ENCODE measurements around the gene ADAMTSL3.
A peak's percentile ranks its signal among the peaks of the same experiment; 100 is the strongest.

ADAMTSL3 gene

GRCh38 chr15:83984601-83985000 lies 330.7 kb downstream of the ADAMTSL3 start:
- POLR2A ChIA-PET = no interaction called here
- TF ChIP-seq SUZ12 (IDR thresholded peaks at IDR 0.05) (no peak), NFRKB (IDR thresholded peaks at IDR 0.05) (no peak), ARNT (IDR thresholded peaks at IDR 0.05) (no peak), ZNF384 (IDR thresholded peaks at IDR 0.05) (no peak), HDGF (IDR thresholded peaks at IDR 0.05; ENCODE audit: borderline replicate concordance) (no peak), SP1 (IDR thresholded peaks at IDR 0.05) (no peak), TARDBP (IDR thresholded peaks at IDR 0.05) (no peak), ELF4 (IDR thresholded peaks at IDR 0.05) (no peak), FOXA1 (IDR thresholded peaks at IDR 0.05) (no peak), FOXM1 (IDR thresholded peaks at IDR 0.05; ENCODE audit: borderline replicate concordance) (no peak)
- no peak for DNase-seq (ENCODE audit: extremely low spot score)
- CTCF ChIA-PET = interaction anchor here (0.7 kb wide), 1 partner anchor 21 kb away, joined by 3 read pairs; no protein-coding TSS in a partner anchor

- POLR2A ChIA-PET = no interaction called here
- DNase-seq (ENCODE audit: extremely low spot score) = no peak
- TF ChIP-seq LEF1 (IDR thresholded peaks at IDR 0.05; ENCODE audit: borderline replicate concordance) (no peak), SP1 (IDR thresholded peaks at IDR 0.05) (no peak), FOXM1 (IDR thresholded peaks at IDR 0.05; ENCODE audit: borderline replicate concordance) (no peak), FOXK2 (IDR thresholded peaks at IDR 0.05) (no peak), TARDBP (IDR thresholded peaks at IDR 0.05) (no peak), ZNF384 (IDR thresholded peaks at IDR 0.05) (no peak), PKNOX1 (IDR thresholded peaks at IDR 0.05) (no peak), HDGF (IDR thresholded peaks at IDR 0.05; ENCODE audit: borderline replicate concordance) (no peak), BHLHE40 (IDR thresholded peaks at IDR 0.05; ENCODE audit: borderline replicate concordance) (no peak), SUZ12 (IDR thresholded peaks at IDR 0.05) (no peak), FOXA1 (IDR thresholded peaks at IDR 0.05) (no peak), ARNT (IDR thresholded peaks at IDR 0.05) (no peak), NFRKB (IDR thresholded peaks at IDR 0.05) (no peak), ELF4 (IDR thresholded peaks at IDR 0.05) (no peak)
- CTCF ChIA-PET = no interaction called here
Observed at GRCh38 chr15:83991163-83991562, 337.2 kb downstream of the ADAMTSL3 start.

GRCh38 chr15:83992324-83993031 lies 338.6 kb downstream of the ADAMTSL3 start:
- CTCF ChIA-PET = no interaction called here
- TF ChIP-seq HDGF (IDR thresholded peaks at IDR 0.05; ENCODE audit: borderline replicate concordance) (no peak), SUZ12 (IDR thresholded peaks at IDR 0.05) (no peak), ELF4 (IDR thresholded peaks at IDR 0.05) (no peak), CTBP1 (IDR thresholded peaks at IDR 0.05; ENCODE audit: borderline replicate concordance) (no peak), FOXA1 (IDR thresholded peaks at IDR 0.05) (no peak), NFRKB (IDR thresholded peaks at IDR 0.05) (no peak)
- no peak for DNase-seq (ENCODE audit: extremely low spot score)
- POLR2A ChIA-PET = no interaction called here

GRCh38 chr15:83993591-83993990 lies 339.7 kb downstream of the ADAMTSL3 start:
- CTCF ChIA-PET = no interaction called here
- peak; percentile 86 for TF ChIP-seq ZNF384 (IDR thresholded peaks at IDR 0.05)
- TF ChIP-seq TARDBP (IDR thresholded peaks at IDR 0.05) = no peak
- no peak for TF ChIP-seq BHLHE40 (IDR thresholded peaks at IDR 0.05; ENCODE audit: borderline replicate concordance)
- TF ChIP-seq SUZ12 (IDR thresholded peaks at IDR 0.05) = no peak
- POLR2A ChIA-PET = no interaction called here
- DNase-seq (ENCODE audit: extremely low spot score) = no peak

- ChIA-PET CTCF (no interaction called here), POLR2A (no interaction called here)
- TF ChIP-seq ARNT (IDR thresholded peaks at IDR 0.05) (no peak), FOXA1 (IDR thresholded peaks at IDR 0.05) (no peak), SP1 (IDR thresholded peaks at IDR 0.05) (no peak)
- no peak for DNase-seq (ENCODE audit: extremely low spot score)
Observed at GRCh38 chr15:83998486-83998885, 344.6 kb downstream of the ADAMTSL3 start.

- ChIA-PET POLR2A (no interaction called here), CTCF (no interaction called here)
- no peak for TF ChIP-seq FOXM1 (IDR thresholded peaks at IDR 0.05; ENCODE audit: borderline replicate concordance)
- no peak for TF ChIP-seq ZNF384 (IDR thresholded peaks at IDR 0.05)
- TF ChIP-seq CTBP1 (IDR thresholded peaks at IDR 0.05; ENCODE audit: borderline replicate concordance) = no peak
- no peak for TF ChIP-seq HDGF (IDR thresholded peaks at IDR 0.05; ENCODE audit: borderline replicate concordance)
- no peak for TF ChIP-seq ELF4 (IDR thresholded peaks at IDR 0.05)
- no peak for TF ChIP-seq PKNOX1 (IDR thresholded peaks at IDR 0.05)
- TF ChIP-seq BHLHE40 (IDR thresholded peaks at IDR 0.05; ENCODE audit: borderline replicate concordance) = no peak
- no peak for TF ChIP-seq NFRKB (IDR thresholded peaks at IDR 0.05)
- TF ChIP-seq TARDBP (IDR thresholded peaks at IDR 0.05) = no peak
- no peak for TF ChIP-seq FOXK2 (IDR thresholded peaks at IDR 0.05)
- TF ChIP-seq L3MBTL2 (conservative IDR thresholded peaks at IDR 0.05) = no peak
- no peak for TF ChIP-seq SUZ12 (IDR thresholded peaks at IDR 0.05)
- no peak for TF ChIP-seq ARNT (IDR thresholded peaks at IDR 0.05)
- no peak for TF ChIP-seq LEF1 (IDR thresholded peaks at IDR 0.05; ENCODE audit: borderline replicate concordance)
- no peak for TF ChIP-seq SP1 (IDR thresholded peaks at IDR 0.05)
- TF ChIP-seq FOXA1 (IDR thresholded peaks at IDR 0.05) = no peak
- DNase-seq (ENCODE audit: extremely low spot score) = no peak
Observed at GRCh38 chr15:83999396-84000135, 345.6 kb downstream of the ADAMTSL3 start.

- CTCF ChIA-PET = no interaction called here
- DNase-seq (ENCODE audit: extremely low spot score) = no peak
- POLR2A ChIA-PET = no interaction called here
Observed at GRCh38 chr15:84001037-84001436, 347.1 kb downstream of the ADAMTSL3 start.

More at GRCh38 chr15:84001037-84001436, 347.1 kb downstream of the ADAMTSL3 start:
- no peak for TF ChIP-seq FOXK2 (IDR thresholded peaks at IDR 0.05)
- no peak for TF ChIP-seq FOXM1 (IDR thresholded peaks at IDR 0.05; ENCODE audit: borderline replicate concordance)
- no peak for TF ChIP-seq PKNOX1 (IDR thresholded peaks at IDR 0.05)

All from HEK293T (cell line).